HCT116 (cell line): ENCODE data around the gene MS4A4E. TPM values are rescaled to one million over a fixed set of nuclear protein-coding genes. Genes with fewer than 3 reads are reported as not detected.

Experiments used
- ATAC-seq: fragments of 200-7000 bp; cut with Tn5 transposase; 2 replicates; pipeline ENCODE4 v1.9.1; 2020; ENCODE audit warnings: mild to moderate bottlenecking, moderate library complexity
- BruUV-seq: library from RNA; stranded (reverse); fragments of 400-500 nt; replicated peaks from 2 replicates; lab custom pipeline; 2021; lab: Mats Ljungman, UMichigan
- CTCF ChIA-PET: fragments of 300-600 bp; sonication (Branson Sonifier 250); formaldehyde crosslinking; loops from one replicate; lab custom pipeline; 2021; ENCODE audit warnings: antibody characterized with exemption; lab: Charles Lee
- POLR2A ChIA-PET: fragments of 300-600, 350-600 bp; sonication (Branson Sonifier 250); formaldehyde crosslinking; loops from one replicate; lab custom pipeline; 2021; ENCODE audit warnings: antibody characterized with exemption; lab: Charles Lee
- RAD21 ChIA-PET, 2 experiments: fragments of 300-600 bp; sonication (Branson Sonifier 250); formaldehyde crosslinking; loops; one replicate each; lab custom pipeline; 2023; ENCODE audit warnings: low total read pairs in 2 of 2; ENCODE audit not compliant: uncharacterized antibody in 2 of 2, unreplicated experiment in 2 of 2, low non-redundant PET in 1 of 2; lab: Charles Lee
- DNase-seq: peaks from one replicate; pipeline ENCODE4 v3.0.0-alpha.2; 2010; ENCODE audit warnings: low read depth, low spot score
- H2AFZ ChIP-seq: fragments of 200-600 bp; shearing (Covaris generic), sonication (generic); 2 replicates; pipeline ENCODE4 v1.6.1; 2017; ENCODE audit warnings: low read depth, mixed run types, mixed read lengths, antibody characterized with exemption, low read length; ENCODE audit not compliant: poor library complexity, severe bottlenecking
- H3K27ac ChIP-seq: 2 replicates; pipeline ENCODE4 v1.5.1; 2012; ENCODE audit warnings: low read depth, low read length
- H3K27me3 ChIP-seq: fragments of 200-600 bp; sonication (generic); 2 replicates; pipeline ENCODE4 v1.6.1; 2016; ENCODE audit warnings: mixed run types, low read length, mixed read lengths; ENCODE audit not compliant: insufficient read depth
- H3K36me3 ChIP-seq, 2 experiments: fragments of 200-500 bp in 1 of 2; fragments of 200-600 bp in 1 of 2; sonication (Bioruptor generic) in 1 of 2; sonication (generic) in 1 of 2; 2 replicates each; pipeline versions ENCODE4 v1.5.1 to v1.6.1; 2014 to 2016; ENCODE audit warnings: low read length in 2 of 2, inconsistent platforms in 1 of 2, mixed read lengths in 1 of 2, mixed run types in 1 of 2; ENCODE audit not compliant: insufficient read depth in 2 of 2, control insufficient read depth in 1 of 2
- H3K4me1 ChIP-seq, 2 experiments: fragments of 200-600 bp in 1 of 2; sonication (generic) in 1 of 2; 2 replicates each; pipeline versions ENCODE4 v1.5.1 to v1.6.1; 2012 to 2017; ENCODE audit warnings: low read length in 2 of 2, inconsistent platforms in 1 of 2, mild to moderate bottlenecking in 1 of 2, mixed read lengths in 1 of 2, mixed run types in 1 of 2, moderate library complexity in 1 of 2; ENCODE audit not compliant: insufficient read depth in 2 of 2, control insufficient read depth in 1 of 2
- H3K4me2 ChIP-seq: fragments of 200-600 bp; sonication (generic); 2 replicates; pipeline ENCODE4 v1.6.1; 2017; ENCODE audit warnings: mixed run types, low read length, mixed read lengths
- H3K4me3 ChIP-seq, 2 experiments: fragments of 200-600 bp in 1 of 2; sonication (generic) in 1 of 2; replicated peaks in 1 of 2; 2 replicates each; pipeline ENCODE4 v1.5.1; 2011 to 2016; ENCODE audit warnings: low read length in 2 of 2, control low read depth in 1 of 2, low read depth in 1 of 2, mild to moderate bottlenecking in 1 of 2, mixed read lengths in 1 of 2, mixed run types in 1 of 2
- H3K79me2 ChIP-seq: fragments of 200-600 bp; sonication (generic); 2 replicates; pipeline ENCODE4 v1.6.1; 2017; ENCODE audit warnings: mild to moderate bottlenecking, mixed run types, low read length, moderate library complexity, mixed read lengths; ENCODE audit not compliant: insufficient read depth
- H3K9ac ChIP-seq: fragments of 200-600 bp; sonication (generic); 2 replicates; pipeline ENCODE4 v1.6.1; 2016; ENCODE audit warnings: low read length, mixed read lengths
- H3K9me2 ChIP-seq: fragments of 200-600 bp; sonication (generic), shearing (Covaris generic); 2 replicates; pipeline ENCODE4 v1.6.1; 2017; ENCODE audit warnings: mixed run types, mild to moderate bottlenecking, moderate library complexity; ENCODE audit not compliant: insufficient read depth
- H3K9me3 ChIP-seq, 2 experiments: fragments of 200-500 bp in 1 of 2; fragments of 200-600 bp in 1 of 2; sonication (Bioruptor generic) in 1 of 2; sonication (generic) in 1 of 2; 2 replicates each; pipeline ENCODE4 v1.6.1; 2014 to 2017; ENCODE audit warnings: low read length in 2 of 2, mixed read lengths in 2 of 2, inconsistent platforms in 1 of 2, low read depth in 1 of 2, mild to moderate bottlenecking in 1 of 2, mixed run types in 1 of 2, moderate library complexity in 1 of 2; ENCODE audit not compliant: control insufficient read depth in 1 of 2, insufficient read depth in 1 of 2
- H4K20me1 ChIP-seq: fragments of 200-600 bp; sonication (generic), shearing (Covaris generic); 2 replicates; pipeline ENCODE4 v1.6.1; 2017; ENCODE audit warnings: mixed run types, mild to moderate bottlenecking, moderate library complexity; ENCODE audit not compliant: insufficient read depth
- CEBPB ChIP-seq: IDR thresholded peaks from 2 replicates; pipeline ENCODE4 v1.6.1; 2012; ENCODE audit warnings: low read depth
- EGR1 ChIP-seq: IDR thresholded peaks from 2 replicates; pipeline ENCODE4 v1.6.1; 2012; ENCODE audit warnings: low read depth
- ELF1 ChIP-seq: IDR thresholded peaks from 2 replicates; pipeline ENCODE4 v1.6.1; 2012; ENCODE audit warnings: low read depth, borderline replicate concordance
- EZH2 ChIP-seq: fragments of 200-600 bp; sonication (generic); IDR thresholded peaks from 2 replicates; pipeline ENCODE4 v1.6.1; 2017; ENCODE audit warnings: antibody characterized with exemption, mixed run types
- EZH2phosphoT487 ChIP-seq: fragments of 200-600 bp; IDR thresholded peaks from 2 replicates; pipeline ENCODE4 v1.6.1; 2018; ENCODE audit warnings: antibody characterized with exemption, borderline replicate concordance
- FOSL1 ChIP-seq: IDR thresholded peaks from 2 replicates; pipeline ENCODE4 v1.6.1; 2012; ENCODE audit warnings: low read depth
- JUND ChIP-seq: IDR thresholded peaks from 2 replicates; pipeline ENCODE4 v1.6.1; 2012
- MAX ChIP-seq: IDR thresholded peaks from 2 replicates; pipeline ENCODE4 v1.6.1; 2012
- POLR2A ChIP-seq: IDR thresholded peaks from 2 replicates; pipeline ENCODE4 v1.7.0; 2011; ENCODE audit warnings: borderline replicate concordance; ENCODE audit not compliant: insufficient read depth, insufficient read length; ENCODE audit errors: extremely low read depth
- POLR2AphosphoS5 ChIP-seq: IDR thresholded peaks from 2 replicates; pipeline ENCODE4 v1.6.1; 2011; ENCODE audit warnings: mild to moderate bottlenecking, low read depth, low read length, moderate library complexity
- RAD21 ChIP-seq: IDR thresholded peaks from 2 replicates; pipeline ENCODE4 v1.6.1; 2012; ENCODE audit warnings: low read depth, mild to moderate bottlenecking
- SIN3A ChIP-seq: IDR thresholded peaks from 2 replicates; pipeline ENCODE4 v1.6.1; 2012; ENCODE audit warnings: low read depth
- SP1 ChIP-seq: IDR thresholded peaks from 2 replicates; pipeline ENCODE4 v1.6.1; 2012; ENCODE audit warnings: low read depth
- SRF ChIP-seq: IDR thresholded peaks from 2 replicates; pipeline ENCODE4 v1.6.1; 2012; ENCODE audit warnings: low read depth
- YY1 ChIP-seq: IDR thresholded peaks from 2 replicates; pipeline ENCODE4 v1.6.1; 2011; ENCODE audit warnings: low read length, low read depth, moderate library complexity, mild to moderate bottlenecking; ENCODE audit not compliant: insufficient replicate concordance; ENCODE audit errors: extremely low read depth
- ZFX ChIP-seq: fragments of 450-650 bp; IDR thresholded peaks from 2 replicates; pipeline ENCODE4 v1.6.1; 2017
- ZNF274 ChIP-seq: fragments of 200-500 bp; sonication (Bioruptor generic); IDR thresholded peaks from 2 replicates; pipeline ENCODE4 v1.6.1; 2014; ENCODE audit warnings: mild to moderate bottlenecking, low read depth, low read length, inconsistent platforms
- intact Hi-C: fragments of 100-400 bp; cut with micrococcal nuclease; formaldehyde crosslinking; loops from 2 replicates; pipeline ENCODE4 v1.10.0; 2022
- total RNA-seq: library from RNA; stranded (reverse); gene quantifications from one replicate; pipeline ENCODE4 v1.2.1, GENCODE V29; 2021; ENCODE audit not compliant: unreplicated experiment
- TF ChIP-seq, protein P1 (sequence below), 3 experiments: fragments of 200-600 bp in 1 of 3; sonication (generic) in 1 of 3; IDR thresholded peaks in 2 of 3; conservative IDR thresholded peaks in 1 of 3; 2 replicates each; pipeline ENCODE4 v1.5.1; 2012 to 2017; ENCODE audit warnings: low read depth in 2 of 3, low read length in 2 of 3, antibody characterized with exemption in 1 of 3, borderline replicate concordance in 1 of 3, control low read depth in 1 of 3, mild to moderate bottlenecking in 1 of 3, mixed read lengths in 1 of 3, mixed run types in 1 of 3, moderate library complexity in 1 of 3; ENCODE audit not compliant: insufficient read depth in 1 of 3
- TF ChIP-seq, protein P2 (sequence below): IDR thresholded peaks from 2 replicates; pipeline ENCODE4 v1.6.1; 2012

The MS4A4E gene
- total RNA-seq, 1 experiment from 2014 or later = not detected

GRCh38 chr11:60184824-60185511 is 58.0 kb downstream of the MS4A4E start (continued):
- TF ChIP-seq YY1 = no peak
- TF ChIP-seq CEBPB = no peak
- TF ChIP-seq JUND = no peak
- no peak for TF ChIP-seq EZH2phosphoT487
- TF ChIP-seq SIN3A = no peak
- TF ChIP-seq, protein P1, sequence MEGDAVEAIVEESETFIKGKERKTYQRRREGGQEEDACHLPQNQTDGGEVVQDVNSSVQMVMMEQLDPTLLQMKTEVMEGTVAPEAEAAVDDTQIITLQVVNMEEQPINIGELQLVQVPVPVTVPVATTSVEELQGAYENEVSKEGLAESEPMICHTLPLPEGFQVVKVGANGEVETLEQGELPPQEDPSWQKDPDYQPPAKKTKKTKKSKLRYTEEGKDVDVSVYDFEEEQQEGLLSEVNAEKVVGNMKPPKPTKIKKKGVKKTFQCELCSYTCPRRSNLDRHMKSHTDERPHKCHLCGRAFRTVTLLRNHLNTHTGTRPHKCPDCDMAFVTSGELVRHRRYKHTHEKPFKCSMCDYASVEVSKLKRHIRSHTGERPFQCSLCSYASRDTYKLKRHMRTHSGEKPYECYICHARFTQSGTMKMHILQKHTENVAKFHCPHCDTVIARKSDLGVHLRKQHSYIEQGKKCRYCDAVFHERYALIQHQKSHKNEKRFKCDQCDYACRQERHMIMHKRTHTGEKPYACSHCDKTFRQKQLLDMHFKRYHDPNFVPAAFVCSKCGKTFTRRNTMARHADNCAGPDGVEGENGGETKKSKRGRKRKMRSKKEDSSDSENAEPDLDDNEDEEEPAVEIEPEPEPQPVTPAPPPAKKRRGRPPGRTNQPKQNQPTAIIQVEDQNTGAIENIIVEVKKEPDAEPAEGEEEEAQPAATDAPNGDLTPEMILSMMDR (IDR thresholded peaks at IDR 0.05 in 2 of 3, conservative IDR thresholded peaks at IDR 0.05 in 1 of 3; ENCODE audit: borderline replicate concordance in 1 of 3, insufficient read depth in 1 of 3, low read depth in 2 of 3, low read length in 2 of 3) = no peak
- no peak for TF ChIP-seq ELF1
- TF ChIP-seq, protein P2, sequence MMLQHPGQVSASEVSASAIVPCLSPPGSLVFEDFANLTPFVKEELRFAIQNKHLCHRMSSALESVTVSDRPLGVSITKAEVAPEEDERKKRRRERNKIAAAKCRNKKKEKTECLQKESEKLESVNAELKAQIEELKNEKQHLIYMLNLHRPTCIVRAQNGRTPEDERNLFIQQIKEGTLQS = no peak
- TF ChIP-seq EZH2 = no peak
- TF ChIP-seq POLR2A = no peak
- TF ChIP-seq, all 23 proteins: peak for 0

DNA sequence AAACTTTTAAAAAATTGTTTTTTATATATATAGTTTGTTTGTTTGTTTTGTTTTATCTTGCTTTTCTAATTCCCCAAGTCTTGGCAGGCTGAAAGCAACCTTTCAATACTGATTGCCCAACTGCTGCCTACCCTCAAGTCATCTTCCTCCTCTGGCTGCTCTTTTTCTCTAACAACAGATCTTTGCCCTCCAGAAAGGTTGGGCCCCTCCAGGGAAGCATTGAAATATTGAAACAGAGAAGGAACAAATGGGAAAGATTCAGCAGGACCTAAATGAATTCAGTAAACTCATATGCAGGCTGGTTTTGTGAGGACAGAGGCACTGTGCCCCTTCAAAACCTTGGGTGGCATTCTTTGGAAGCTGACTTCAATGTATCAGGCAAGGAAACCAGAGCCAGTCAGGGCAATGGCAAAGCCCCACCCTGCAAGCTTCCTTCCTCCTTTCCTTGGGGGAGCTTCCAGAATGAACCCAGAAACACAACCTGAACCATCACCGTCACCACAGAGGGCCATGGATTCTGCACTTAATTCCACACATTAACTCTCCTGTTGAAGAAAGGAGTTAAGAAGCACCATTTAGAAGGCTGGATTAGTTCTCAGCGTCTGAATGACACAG is 59.2 kb downstream of the MS4A4E start:
- RAD21 ChIA-PET = no interaction called here
- POLR2A ChIA-PET = no interaction called here
- Histone ChIP-seq H3K9me2 (no peaks in the 10 kb centered on the region), H4K20me1 (no peaks in the 10 kb centered on the region), H3K4me3 (no peak overlapping the region), H3K79me2 (no peaks in the 10 kb centered on the region), H3K9me3 (no peaks in the 10 kb centered on the region), H2AFZ (no peak overlapping the region), H3K27ac (no peak overlapping the region), H3K4me2 (no peak overlapping the region), H3K36me3 (no peaks in the 10 kb centered on the region), H3K4me1 (no peaks in the 10 kb centered on the region), H3K9ac (no peak overlapping the region), H3K27me3 (0 out of 2 replicates have a peak, but pooled peaks cover 4% of the 10 kb centered on the region)
- ATAC-seq (no peak), DNase-seq (no peak)
- intact Hi-C loops = no loop called here
- CTCF ChIA-PET = no interaction called here
- BruUV-seq = no TSS peak
- TF ChIP-seq SIN3A (no peak), FOSL1 (no peak), POLR2AphosphoS5 (no peak), RAD21 (no peak), EZH2phosphoT487 (no peak), SP1 (no peak), ZNF274 (no peak), CEBPB (no peak), ZFX (no peak), JUND (no peak), SRF (no peak), EZH2 (no peak), EGR1 (no peak), MAX (no peak)
- TF ChIP-seq, protein P2 = no peak
